Panc1 (cell line): ENCODE data around the gene PDE3A.

Source experiments
- POLR2AphosphoS5 ChIP-seq: IDR thresholded peaks from 2 replicates; pipeline ENCODE4 v1.6.1; 2012; ENCODE audit warnings: mild to moderate bottlenecking, low read depth, low read length, moderate library complexity
- SIN3A ChIP-seq: IDR thresholded peaks from 2 replicates; pipeline ENCODE4 v1.6.1; 2012; ENCODE audit warnings: low read depth, mild to moderate bottlenecking, low read length, moderate library complexity, borderline replicate concordance; ENCODE audit not compliant: insufficient read depth
- TCF7L2 ChIP-seq: IDR thresholded peaks from 2 replicates; pipeline ENCODE4 v1.6.1; 2011; ENCODE audit warnings: mild to moderate bottlenecking, low read depth, low read length, inconsistent platforms
- TF ChIP-seq, protein P1 (sequence below): fragments of 450-650 bp; IDR thresholded peaks from 2 replicates; pipeline ENCODE4 v1.5.1; 2017; ENCODE audit warnings: mild to moderate bottlenecking
- TF ChIP-seq, protein P2 (sequence below), 2 experiments: IDR thresholded peaks; 2 replicates each; pipeline ENCODE4 v1.6.1; 2011 to 2012; ENCODE audit warnings: low read depth in 2 of 2, control low read depth in 1 of 2, low read length in 1 of 2, mild to moderate bottlenecking in 1 of 2, moderate library complexity in 1 of 2; ENCODE audit not compliant: insufficient read depth in 1 of 2

DNA sequence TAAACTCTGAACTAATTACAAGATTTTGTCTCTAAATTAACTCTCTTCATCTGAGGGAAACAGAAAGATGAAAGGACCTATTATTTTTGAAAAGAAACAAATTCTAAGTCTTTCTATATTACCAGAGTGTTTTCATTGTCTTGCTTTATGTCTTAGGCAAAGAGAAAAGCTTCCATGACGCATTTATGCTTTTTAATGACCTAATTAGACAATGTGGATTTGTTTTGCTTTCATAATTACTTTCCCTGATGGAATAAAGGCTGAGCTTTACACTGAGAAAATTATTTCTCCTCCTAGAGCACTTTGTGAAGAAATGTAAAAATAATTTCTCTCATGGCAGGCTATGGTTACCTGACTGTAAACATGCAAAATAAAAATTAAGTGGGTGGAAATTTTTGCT lies 188.8 kb downstream of the PDE3A start:
- TF ChIP-seq, protein P1, sequence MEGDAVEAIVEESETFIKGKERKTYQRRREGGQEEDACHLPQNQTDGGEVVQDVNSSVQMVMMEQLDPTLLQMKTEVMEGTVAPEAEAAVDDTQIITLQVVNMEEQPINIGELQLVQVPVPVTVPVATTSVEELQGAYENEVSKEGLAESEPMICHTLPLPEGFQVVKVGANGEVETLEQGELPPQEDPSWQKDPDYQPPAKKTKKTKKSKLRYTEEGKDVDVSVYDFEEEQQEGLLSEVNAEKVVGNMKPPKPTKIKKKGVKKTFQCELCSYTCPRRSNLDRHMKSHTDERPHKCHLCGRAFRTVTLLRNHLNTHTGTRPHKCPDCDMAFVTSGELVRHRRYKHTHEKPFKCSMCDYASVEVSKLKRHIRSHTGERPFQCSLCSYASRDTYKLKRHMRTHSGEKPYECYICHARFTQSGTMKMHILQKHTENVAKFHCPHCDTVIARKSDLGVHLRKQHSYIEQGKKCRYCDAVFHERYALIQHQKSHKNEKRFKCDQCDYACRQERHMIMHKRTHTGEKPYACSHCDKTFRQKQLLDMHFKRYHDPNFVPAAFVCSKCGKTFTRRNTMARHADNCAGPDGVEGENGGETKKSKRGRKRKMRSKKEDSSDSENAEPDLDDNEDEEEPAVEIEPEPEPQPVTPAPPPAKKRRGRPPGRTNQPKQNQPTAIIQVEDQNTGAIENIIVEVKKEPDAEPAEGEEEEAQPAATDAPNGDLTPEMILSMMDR: no peak
- TF ChIP-seq POLR2AphosphoS5 (no peak), TCF7L2 (no peak), SIN3A (no peak)
- TF ChIP-seq, protein P2, sequence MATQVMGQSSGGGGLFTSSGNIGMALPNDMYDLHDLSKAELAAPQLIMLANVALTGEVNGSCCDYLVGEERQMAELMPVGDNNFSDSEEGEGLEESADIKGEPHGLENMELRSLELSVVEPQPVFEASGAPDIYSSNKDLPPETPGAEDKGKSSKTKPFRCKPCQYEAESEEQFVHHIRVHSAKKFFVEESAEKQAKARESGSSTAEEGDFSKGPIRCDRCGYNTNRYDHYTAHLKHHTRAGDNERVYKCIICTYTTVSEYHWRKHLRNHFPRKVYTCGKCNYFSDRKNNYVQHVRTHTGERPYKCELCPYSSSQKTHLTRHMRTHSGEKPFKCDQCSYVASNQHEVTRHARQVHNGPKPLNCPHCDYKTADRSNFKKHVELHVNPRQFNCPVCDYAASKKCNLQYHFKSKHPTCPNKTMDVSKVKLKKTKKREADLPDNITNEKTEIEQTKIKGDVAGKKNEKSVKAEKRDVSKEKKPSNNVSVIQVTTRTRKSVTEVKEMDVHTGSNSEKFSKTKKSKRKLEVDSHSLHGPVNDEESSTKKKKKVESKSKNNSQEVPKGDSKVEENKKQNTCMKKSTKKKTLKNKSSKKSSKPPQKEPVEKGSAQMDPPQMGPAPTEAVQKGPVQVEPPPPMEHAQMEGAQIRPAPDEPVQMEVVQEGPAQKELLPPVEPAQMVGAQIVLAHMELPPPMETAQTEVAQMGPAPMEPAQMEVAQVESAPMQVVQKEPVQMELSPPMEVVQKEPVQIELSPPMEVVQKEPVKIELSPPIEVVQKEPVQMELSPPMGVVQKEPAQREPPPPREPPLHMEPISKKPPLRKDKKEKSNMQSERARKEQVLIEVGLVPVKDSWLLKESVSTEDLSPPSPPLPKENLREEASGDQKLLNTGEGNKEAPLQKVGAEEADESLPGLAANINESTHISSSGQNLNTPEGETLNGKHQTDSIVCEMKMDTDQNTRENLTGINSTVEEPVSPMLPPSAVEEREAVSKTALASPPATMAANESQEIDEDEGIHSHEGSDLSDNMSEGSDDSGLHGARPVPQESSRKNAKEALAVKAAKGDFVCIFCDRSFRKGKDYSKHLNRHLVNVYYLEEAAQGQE (IDR thresholded peaks at IDR 0.05; ENCODE audit: insufficient read depth in 1 of 2, low read depth in 2 of 2, low read length in 1 of 2): no peak
